Measurements from ENCODE around the gene LPO. TPM values are rescaled to one million over a fixed set of nuclear protein-coding genes. Genes with fewer than 3 reads are reported as not detected.

The LPO gene
- total RNA-seq: not detected in 2 replicates
- polyA plus RNA-seq: not detected in 2 replicates
- not detected in 2 replicates for polyA plus RNA-seq (2011; cell fraction: cytosol; rRNA removed)
- polyA plus RNA-seq (2011; cell fraction: nucleus; rRNA removed): not detected in 2 replicates
- not detected in 2 replicates for polyA plus RNA-seq (2012)
- polyA minus RNA-seq: not detected in 2 replicates
- not detected for polyA minus RNA-seq (2011; cell fraction: cytosol; rRNA and poly(A)+ RNA removed)
- polyA minus RNA-seq (2011; cell fraction: nucleus; rRNA and poly(A)+ RNA removed): not detected in 2 replicates
- Bru-seq, nascent RNA: percentile 5 among the genes with signal in this experiment
- BruChase-seq, experiment 1, labeled RNA remaining after a 6-hour chase: not detected
- BruChase-seq, experiment 2, labeled RNA remaining after a 2-hour chase: not detected
- long read RNA-seq: 0 reads

DNA sequence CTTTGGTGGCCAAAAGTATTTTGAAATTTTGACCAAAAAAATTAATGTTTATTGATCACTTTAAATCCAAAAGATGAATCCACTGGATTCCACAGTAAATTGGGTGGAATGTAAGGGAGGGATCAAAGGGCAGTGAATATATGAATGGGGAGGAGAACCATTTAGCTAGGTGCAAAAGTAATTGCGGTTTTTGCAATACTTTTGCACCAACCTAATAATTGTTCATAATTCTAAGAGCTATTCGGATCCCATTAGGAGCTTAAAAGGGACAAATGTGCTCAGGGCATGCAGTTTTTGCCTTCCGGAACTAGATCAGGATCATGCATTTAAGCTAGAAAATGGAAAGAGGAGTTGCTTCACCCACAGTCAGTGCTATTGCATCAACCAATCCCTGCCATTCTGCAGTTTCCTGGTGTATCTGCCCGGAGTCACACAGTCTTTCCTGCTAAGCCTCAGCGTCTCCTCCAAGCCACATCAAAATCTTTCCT is at the start of gene LPO:
Gene LPO, plus strand, starts transcription at position 438 of the 488 bp plus-strand sequence. CDS start 4,396 bp downstream, outside the sequence.
- TF ChIP-seq FOS (IDR thresholded peaks at IDR 0.05; ENCODE audit: borderline replicate concordance, insufficient read depth, low read length) (no peak), POLR2A (IDR thresholded peaks at IDR 0.05; ENCODE audit: low read depth, low read length) (no peak), JUN (IDR thresholded peaks at IDR 0.05; ENCODE audit: borderline replicate concordance, insufficient read depth, insufficient read length, low read depth) (no peak), POLR2AphosphoS5 (IDR thresholded peaks at IDR 0.05; ENCODE audit: insufficient read depth, low read depth, low read length) (no peak), EZH2 (IDR thresholded peaks at IDR 0.05; ENCODE audit: borderline replicate concordance, low read depth, low read length, severe bottlenecking) (no peak), MYC (IDR thresholded peaks at IDR 0.05; ENCODE audit: low read depth, low read length) (no peak), GATA2 (IDR thresholded peaks at IDR 0.05; ENCODE audit: insufficient read depth, insufficient read length, low read depth, low read length) (no peak)
- TF ChIP-seq, protein P1, sequence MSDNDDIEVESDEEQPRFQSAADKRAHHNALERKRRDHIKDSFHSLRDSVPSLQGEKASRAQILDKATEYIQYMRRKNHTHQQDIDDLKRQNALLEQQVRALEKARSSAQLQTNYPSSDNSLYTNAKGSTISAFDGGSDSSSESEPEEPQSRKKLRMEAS (IDR thresholded peaks at IDR 0.05; ENCODE audit: insufficient read depth, insufficient read length): no peak
- TF ChIP-seq, protein P2, sequence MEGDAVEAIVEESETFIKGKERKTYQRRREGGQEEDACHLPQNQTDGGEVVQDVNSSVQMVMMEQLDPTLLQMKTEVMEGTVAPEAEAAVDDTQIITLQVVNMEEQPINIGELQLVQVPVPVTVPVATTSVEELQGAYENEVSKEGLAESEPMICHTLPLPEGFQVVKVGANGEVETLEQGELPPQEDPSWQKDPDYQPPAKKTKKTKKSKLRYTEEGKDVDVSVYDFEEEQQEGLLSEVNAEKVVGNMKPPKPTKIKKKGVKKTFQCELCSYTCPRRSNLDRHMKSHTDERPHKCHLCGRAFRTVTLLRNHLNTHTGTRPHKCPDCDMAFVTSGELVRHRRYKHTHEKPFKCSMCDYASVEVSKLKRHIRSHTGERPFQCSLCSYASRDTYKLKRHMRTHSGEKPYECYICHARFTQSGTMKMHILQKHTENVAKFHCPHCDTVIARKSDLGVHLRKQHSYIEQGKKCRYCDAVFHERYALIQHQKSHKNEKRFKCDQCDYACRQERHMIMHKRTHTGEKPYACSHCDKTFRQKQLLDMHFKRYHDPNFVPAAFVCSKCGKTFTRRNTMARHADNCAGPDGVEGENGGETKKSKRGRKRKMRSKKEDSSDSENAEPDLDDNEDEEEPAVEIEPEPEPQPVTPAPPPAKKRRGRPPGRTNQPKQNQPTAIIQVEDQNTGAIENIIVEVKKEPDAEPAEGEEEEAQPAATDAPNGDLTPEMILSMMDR (IDR thresholded peaks at IDR 0.05; ENCODE audit: extremely low read depth in 1 of 2, insufficient read depth in 1 of 2, low read depth in 1 of 2, low read length in 2 of 2): no peak
- no peak within 1 kb of the TSS for H3K9ac ChIP-seq (replicated peaks; ENCODE audit: extremely low read depth, insufficient read depth, low read length)
- H3K4me2 ChIP-seq (ENCODE audit: insufficient read depth, low read length): no peak within 1 kb of the TSS
- no peaks in the 10 kb centered on the region for H3K9me1 ChIP-seq (replicated peaks; ENCODE audit: control insufficient read depth, extremely low read depth, insufficient read depth, low read length)
- H2AFZ ChIP-seq (ENCODE audit: low read depth, low read length): no peak within 1 kb of the TSS
- DNase-seq (ENCODE audit: low read depth, low spot score) (no peak), FAIRE-seq (no peak)
- dilution Hi-C loops (cut with MboI; ENCODE audit: extremely low pct_ligation_motif_present, low sequenced_read_pairs) (no loop called here), intact Hi-C loops (cut with micrococcal nuclease) (no loop called here)
- H3K4me3 ChIP-seq (replicated peaks in 1 of 3; ENCODE audit: insufficient read depth in 1 of 3, low read depth in 1 of 3, low read length in 3 of 3): no peak within 1 kb of the TSS
- BruUV-seq (replicated peaks): no TSS peak
- no peaks in the 10 kb centered on the region for H4K20me1 ChIP-seq (replicated peaks; ENCODE audit: control insufficient read depth, extremely low read depth, insufficient read depth, low read length)
- H3K9me3 ChIP-seq (replicated peaks; ENCODE audit: control insufficient read depth, insufficient read depth, low read length): no peaks in the 10 kb centered on the region
- H3K36me3 ChIP-seq (ENCODE audit: control insufficient read depth in 2 of 2, extremely low read depth in 1 of 2, insufficient read depth in 2 of 2, low read length in 2 of 2): no peaks in the 10 kb centered on the region
- H3K79me2 ChIP-seq (ENCODE audit: control insufficient read depth, insufficient read depth, low read length): no peaks in the 10 kb centered on the region
- no peak within 1 kb of the TSS for H3K27ac ChIP-seq (ENCODE audit: insufficient read depth, low read depth, low read length)
- ChIA-PET CTCF (interaction anchor here (0.6 to 4.4 kb wide), 3 partner anchors 9 to 486 kb away, joined by 3 to 30 read pairs (median 4); no protein-coding TSS in a partner anchor), POLR2A (no interaction called here)
- H3K4me1 ChIP-seq (ENCODE audit: control insufficient read depth, extremely low read depth, insufficient read depth, low read length): no peaks in the 10 kb centered on the region
- peaks cover 12 to 29% of the 10 kb centered on the region in 2 experiments for H3K27me3 ChIP-seq (ENCODE audit: control insufficient read depth in 2 of 2, insufficient read depth in 2 of 2, low read length in 2 of 2)

Measured in endothelial cell of umbilical vein (primary cell).